NB4 (cell line): Measurements from ENCODE around the gene RNF187.
"Not testable (repeated sequence)": the region's sequence is repeated elsewhere in the genome, so short reads cannot be mapped to it uniquely, and the experiment has no call there.

Source experiments
- CTCF ChIP-seq: IDR thresholded peaks from one replicate; pipeline ENCODE4 v1.5.1; 2012; ENCODE audit warnings: low read depth, low read length
- MYC ChIP-seq: IDR thresholded peaks from 2 replicates; pipeline ENCODE4 v1.6.1; 2011; ENCODE audit warnings: low read depth, low read length
- POLR2A ChIP-seq: IDR thresholded peaks from 2 replicates; pipeline ENCODE4 v1.6.1; 2011; ENCODE audit warnings: mild to moderate bottlenecking; ENCODE audit not compliant: insufficient read length; ENCODE audit errors: extremely low read depth

GRCh38 chr1:228505944-228506343, 18.8 kb downstream of the RNF187 start:
- TF ChIP-seq CTCF, POLR2A, MYC: not testable (repeated sequence)
